Endothelial cell of umbilical vein (primary cell): ENCODE measurements around the gene RAB31. TPM values are rescaled to one million over a fixed set of nuclear protein-coding genes. Genes with fewer than 3 reads are reported as not detected.

ENCODE experiments used
- BruUV-seq: library from RNA; stranded (reverse); fragments of 400-500 nt; replicated peaks from 2 replicates; lab custom pipeline; 2021; lab: Mats Ljungman, UMichigan
- CTCF ChIA-PET: fragments of 300-600, 350-600 bp; sonication (Branson Sonifier 250); formaldehyde crosslinking; loops from one replicate; lab custom pipeline; 2021; ENCODE audit warnings: antibody characterized with exemption, inconsistent platforms; lab: Charles Lee
- POLR2A ChIA-PET: fragments of 300-600, 350-600 bp; sonication (Branson Sonifier 250); formaldehyde crosslinking; loops from one replicate; lab custom pipeline; 2021; ENCODE audit warnings: antibody characterized with exemption, inconsistent platforms; lab: Charles Lee
- DNase-seq: peaks from one replicate; pipeline ENCODE4 v3.0.0-alpha.2; 2011; ENCODE audit warnings: low read depth, low spot score
- FAIRE-seq: peaks from 2 replicates; lab custom pipeline; 2011; peaks lifted over from hg19 to GRCh38; lab: Jason Lieb, UNC
- H2AFZ ChIP-seq: 2 replicates; pipeline ENCODE4 v1.6.0; 2012; ENCODE audit warnings: low read depth, low read length, control low read depth, inconsistent platforms
- H3K27ac ChIP-seq: 2 replicates; pipeline ENCODE4 v1.5.1; 2011; ENCODE audit warnings: low read depth, mild to moderate bottlenecking, control low read depth, low read length, moderate library complexity; ENCODE audit not compliant: insufficient read depth
- H3K27me3 ChIP-seq, 2 experiments: 2 replicates each; pipeline versions ENCODE4 v1.6.0 to v1.6.1; 2011; ENCODE audit warnings: low read length in 2 of 2, mixed read lengths in 1 of 2; ENCODE audit not compliant: control insufficient read depth in 2 of 2, insufficient read depth in 2 of 2
- H3K36me3 ChIP-seq, 2 experiments: 2 replicates in 1 of 2; 3 replicates in 1 of 2; pipeline ENCODE4 v1.5.1; 2011; ENCODE audit warnings: low read length in 2 of 2, mild to moderate bottlenecking in 1 of 2, moderate library complexity in 1 of 2; ENCODE audit not compliant: control insufficient read depth in 2 of 2, insufficient read depth in 2 of 2; ENCODE audit errors: extremely low read depth in 1 of 2
- H3K4me1 ChIP-seq: 3 replicates; pipeline ENCODE4 v1.5.1; 2011; ENCODE audit warnings: mild to moderate bottlenecking, low read length; ENCODE audit not compliant: control insufficient read depth, insufficient read depth; ENCODE audit errors: extremely low read depth
- H3K4me2 ChIP-seq: 2 replicates; pipeline ENCODE4 v1.6.1; 2011; ENCODE audit warnings: low read length, control low read depth, mixed read lengths; ENCODE audit not compliant: insufficient read depth
- H3K4me3 ChIP-seq, 3 experiments: fragments of 200-600 bp in 1 of 3; sonication (generic), shearing (Covaris generic) in 1 of 3; replicated peaks in 1 of 3; 2 replicates each; pipeline ENCODE4 v1.5.1; 2011 to 2016; ENCODE audit warnings: control low read depth in 3 of 3, low read length in 3 of 3, mild to moderate bottlenecking in 2 of 3, inconsistent platforms in 1 of 3, low read depth in 1 of 3, moderate library complexity in 1 of 3; ENCODE audit not compliant: insufficient read depth in 1 of 3
- H3K79me2 ChIP-seq: 2 replicates; pipeline ENCODE4 v1.6.0; 2012; ENCODE audit warnings: low read length, inconsistent platforms; ENCODE audit not compliant: control insufficient read depth, insufficient read depth
- H3K9ac ChIP-seq: replicated peaks from 2 replicates; pipeline ENCODE3; 2011; ENCODE audit warnings: low read length, control low read depth; ENCODE audit not compliant: insufficient read depth; ENCODE audit errors: extremely low read depth
- H3K9me1 ChIP-seq: replicated peaks from 3 replicates; pipeline ENCODE4 v1.6.0; 2011; ENCODE audit warnings: mild to moderate bottlenecking, low read length; ENCODE audit not compliant: control insufficient read depth, insufficient read depth; ENCODE audit errors: extremely low read depth
- H3K9me3 ChIP-seq: replicated peaks from 2 replicates; pipeline ENCODE4 v1.5.1; 2012; ENCODE audit warnings: low read length, inconsistent platforms; ENCODE audit not compliant: control insufficient read depth, insufficient read depth
- H4K20me1 ChIP-seq: replicated peaks from 2 replicates; pipeline ENCODE3; 2011; ENCODE audit warnings: mild to moderate bottlenecking, low read length; ENCODE audit not compliant: control insufficient read depth, insufficient read depth; ENCODE audit errors: extremely low read depth
- CTCF ChIP-seq, 2 donors: IDR thresholded peaks; 1 replicate in 1 of 2; 2 replicates in 1 of 2; pipeline ENCODE4 v1.5.1; 2011; ENCODE audit warnings: low read length in 2 of 2, mild to moderate bottlenecking in 2 of 2, moderate library complexity in 2 of 2, control low read depth in 1 of 2, inconsistent platforms in 1 of 2, low read depth in 1 of 2; ENCODE audit not compliant: insufficient read depth in 1 of 2; ENCODE audit errors: extremely low read depth in 1 of 2
- EZH2 ChIP-seq: IDR thresholded peaks from 2 replicates; pipeline ENCODE4 v1.6.1; 2012; ENCODE audit warnings: borderline replicate concordance, low read depth, mild to moderate bottlenecking, moderate library complexity, low read length, inconsistent platforms; ENCODE audit not compliant: severe bottlenecking
- FOS ChIP-seq: IDR thresholded peaks from 2 replicates; pipeline ENCODE4 v1.6.1; 2011; ENCODE audit warnings: mild to moderate bottlenecking, low read length, moderate library complexity, borderline replicate concordance; ENCODE audit not compliant: insufficient read depth
- GATA2 ChIP-seq: IDR thresholded peaks from 2 replicates; pipeline ENCODE4 v1.7.0; 2011; ENCODE audit warnings: low read depth, mild to moderate bottlenecking, moderate library complexity, mixed read lengths, low read length; ENCODE audit not compliant: insufficient read length, insufficient read depth
- JUN ChIP-seq: IDR thresholded peaks from 2 replicates; pipeline ENCODE4 v1.6.1; 2011; ENCODE audit warnings: borderline replicate concordance, low read depth; ENCODE audit not compliant: insufficient read length, insufficient read depth
- MYC ChIP-seq: IDR thresholded peaks from one replicate; pipeline ENCODE4 v1.6.1; 2011; ENCODE audit warnings: mild to moderate bottlenecking, low read depth, low read length
- POLR2A ChIP-seq: IDR thresholded peaks from 2 replicates; pipeline ENCODE4 v1.6.1; 2012; ENCODE audit warnings: low read depth, mild to moderate bottlenecking, control low read depth, low read length
- POLR2AphosphoS5 ChIP-seq: IDR thresholded peaks from 2 replicates; pipeline ENCODE4 v1.6.1; 2012; ENCODE audit warnings: low read depth, mild to moderate bottlenecking, control low read depth, low read length, moderate library complexity; ENCODE audit not compliant: insufficient read depth
- dilution Hi-C: fragments of 300-500 bp; cut with MboI; formaldehyde crosslinking; loops from one replicate; pipeline ENCODE4 v1.15.0; 2019; ENCODE audit warnings: low sequenced_read_pairs; ENCODE audit not compliant: extremely low pct_ligation_motif_present
- intact Hi-C: fragments of 100-400 bp; cut with micrococcal nuclease; formaldehyde crosslinking; loops from one replicate; pipeline ENCODE4 v1.10.0; 2022
- polyA plus RNA-seq, 4 experiments: library from polyadenylated mRNA; depleted of rRNA in 3 of 4; stranded (reverse) in 3 of 4; unstranded in 1 of 4; fragments of >200 nt; gene quantifications; 2 replicates each; pipeline versions ENCODE4 v1.2.1 to v1.2.3, GENCODE V29; 2011 to 2012; ENCODE audit warnings: missing spikeins in 1 of 4
- total RNA-seq: library from RNA; stranded (reverse); gene quantifications from 2 replicates; pipeline ENCODE4 v1.2.3, GENCODE V29; 2021
- TF ChIP-seq, protein P1 (sequence below): IDR thresholded peaks from 2 replicates; pipeline ENCODE4 v1.6.1; 2011; ENCODE audit not compliant: insufficient read depth, insufficient read length

RAB31 gene
- total and polyA plus RNA-seq, 2 donors (not counting 3 experiments of a cell fraction or from before 2014, with no cell fraction given), result 30.5 TPM

DNA sequence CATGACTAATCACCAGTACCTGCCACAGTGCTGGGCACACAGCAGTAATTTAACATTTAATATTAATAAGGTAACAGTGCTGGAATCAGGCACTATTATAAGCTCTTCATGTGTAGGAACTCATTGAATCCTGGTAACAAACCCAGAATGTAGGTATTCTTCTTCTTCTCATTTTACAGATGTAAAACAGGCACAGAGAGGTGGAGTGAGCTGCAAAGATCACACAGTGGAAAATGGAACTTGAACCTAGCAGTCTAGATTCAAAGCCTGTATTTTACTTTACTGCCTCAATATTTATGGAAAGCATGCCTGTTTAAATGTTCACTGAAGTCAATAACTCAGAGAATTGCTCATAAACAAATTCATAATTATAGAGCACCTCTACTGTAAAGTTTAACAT, 202.0 kb downstream of the RAB31 start:
- dilution Hi-C loops (no loop called here), intact Hi-C loops (no loop called here)
- no TSS peak for BruUV-seq
- ChIA-PET POLR2A (no interaction called here), CTCF (no interaction called here)
- H3K4me1 ChIP-seq, result peaks cover 6% of the 10 kb centered on the region
- FAIRE-seq, result no peak
- peaks cover 0 to 7% of the 10 kb centered on the region in 2 experiments for H3K27me3 ChIP-seq
- peaks cover 9% of the 10 kb centered on the region for H3K79me2 ChIP-seq
- H3K9me1 ChIP-seq, result no peaks in the 10 kb centered on the region
- no peaks in the 10 kb centered on the region for H3K9me3 ChIP-seq
- H3K4me2 ChIP-seq, result no peak overlapping the region
- TF ChIP-seq, protein P1, sequence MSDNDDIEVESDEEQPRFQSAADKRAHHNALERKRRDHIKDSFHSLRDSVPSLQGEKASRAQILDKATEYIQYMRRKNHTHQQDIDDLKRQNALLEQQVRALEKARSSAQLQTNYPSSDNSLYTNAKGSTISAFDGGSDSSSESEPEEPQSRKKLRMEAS, result no peak
- TF ChIP-seq EZH2 (no peak), JUN (no peak), GATA2 (no peak), POLR2AphosphoS5 (no peak), CTCF (IDR thresholded peaks at IDR 0.05; ENCODE audit: extremely low read depth in 1 of 2, insufficient read depth in 1 of 2, low read depth in 1 of 2, low read length in 2 of 2) (no peak), FOS (no peak), MYC (no peak), POLR2A (no peak)
- H3K9ac ChIP-seq, result no peak overlapping the region
- no peak overlapping the region for H3K4me3 ChIP-seq
- no peak for DNase-seq
- H3K27ac ChIP-seq, result no peak overlapping the region
- H4K20me1 ChIP-seq, result peaks cover under 1% of the 10 kb centered on the region
- H3K36me3 ChIP-seq, result no peaks in the 10 kb centered on the region
- no peak overlapping the region for H2AFZ ChIP-seq
